Tibial nerve (tissue), 3 donors: ENCODE results near the gene DNM3.

Source experiments
- CTCF ChIP-seq, 5 experiments: fragments of 200-600 bp in 3 of 5; fragments of 450-650 bp in 2 of 5; sonication (generic) in 3 of 5; IDR thresholded peaks; one replicate each; pipeline ENCODE4 v1.5.1; 2016 to 2019; ENCODE audit warnings: antibody characterized with exemption in 5 of 5, mild to moderate bottlenecking in 3 of 5, moderate library complexity in 2 of 5
- POLR2A ChIP-seq, 2 donors: fragments of 450-650 bp; IDR thresholded peaks; one replicate each; pipeline ENCODE4 v1.6.1; 2017; ENCODE audit warnings: antibody characterized with exemption in 2 of 2, mild to moderate bottlenecking in 2 of 2, moderate library complexity in 2 of 2

- TF ChIP-seq POLR2A (IDR thresholded peaks at IDR 0.05): no peak
- no peak for TF ChIP-seq CTCF (IDR thresholded peaks at IDR 0.05)
These were observed 47.7 kb upstream of the DNM3 start for GRCh38 chr1:171793636-171794035.
